HL-60 (cell line): ENCODE measurements around the gene ALDH1L1.

Experiments used
- DNase-seq, 2 experiments: peaks; one replicate each; pipeline ENCODE4 v3.0.0-alpha.2; 2010 to 2020; ENCODE audit warnings: low read depth in 1 of 2, low spot score in 1 of 2
- H3K27ac ChIP-seq: fragments of 250-450 bp; sonication (Bioruptor Pico); replicated peaks from 2 replicates; pipeline ENCODE4 v1.5.1; 2020; ENCODE audit warnings: mild to moderate bottlenecking, moderate library complexity
- H3K27me3 ChIP-seq: fragments of 250-450 bp; sonication (Bioruptor Pico); 2 replicates; pipeline ENCODE4 v1.5.1; 2021; ENCODE audit warnings: mild to moderate bottlenecking, moderate library complexity; ENCODE audit not compliant: insufficient read depth, poor library complexity, severe bottlenecking
- H3K4me3 ChIP-seq: replicated peaks from 2 replicates; pipeline ENCODE4 v1.5.1; 2011; ENCODE audit warnings: mild to moderate bottlenecking, control low read depth, low read length; ENCODE audit not compliant: insufficient read depth
- CTCF ChIP-seq: IDR thresholded peaks from one replicate; pipeline ENCODE4 v1.5.1; 2011; ENCODE audit warnings: low read length, control low read depth, inconsistent platforms; ENCODE audit not compliant: insufficient read depth
- GABPA ChIP-seq: IDR thresholded peaks from 2 replicates; pipeline ENCODE4 v1.6.1; 2012; ENCODE audit warnings: low read depth
- POLR2AphosphoS5 ChIP-seq: IDR thresholded peaks from 2 replicates; pipeline ENCODE4 v1.6.1; 2012; ENCODE audit warnings: low read depth
- REST ChIP-seq: IDR thresholded peaks from 2 replicates; pipeline ENCODE4 v1.6.1; 2012; ENCODE audit warnings: low read depth; ENCODE audit not compliant: insufficient replicate concordance
- SPI1 ChIP-seq: IDR thresholded peaks from 2 replicates; pipeline ENCODE4 v1.6.1; 2012; ENCODE audit warnings: low read depth, mild to moderate bottlenecking, borderline replicate concordance

The ALDH1L1 gene

GRCh38 chr3:126124896-126125295, 55.5 kb downstream of the ALDH1L1 start:
- no peak for DNase-seq
- Histone ChIP-seq H3K27me3 (no peaks in the 10 kb centered on the region), H3K4me3 (no peak overlapping the region), H3K27ac (no peak overlapping the region)
- TF ChIP-seq CTCF: no peak

DNA sequence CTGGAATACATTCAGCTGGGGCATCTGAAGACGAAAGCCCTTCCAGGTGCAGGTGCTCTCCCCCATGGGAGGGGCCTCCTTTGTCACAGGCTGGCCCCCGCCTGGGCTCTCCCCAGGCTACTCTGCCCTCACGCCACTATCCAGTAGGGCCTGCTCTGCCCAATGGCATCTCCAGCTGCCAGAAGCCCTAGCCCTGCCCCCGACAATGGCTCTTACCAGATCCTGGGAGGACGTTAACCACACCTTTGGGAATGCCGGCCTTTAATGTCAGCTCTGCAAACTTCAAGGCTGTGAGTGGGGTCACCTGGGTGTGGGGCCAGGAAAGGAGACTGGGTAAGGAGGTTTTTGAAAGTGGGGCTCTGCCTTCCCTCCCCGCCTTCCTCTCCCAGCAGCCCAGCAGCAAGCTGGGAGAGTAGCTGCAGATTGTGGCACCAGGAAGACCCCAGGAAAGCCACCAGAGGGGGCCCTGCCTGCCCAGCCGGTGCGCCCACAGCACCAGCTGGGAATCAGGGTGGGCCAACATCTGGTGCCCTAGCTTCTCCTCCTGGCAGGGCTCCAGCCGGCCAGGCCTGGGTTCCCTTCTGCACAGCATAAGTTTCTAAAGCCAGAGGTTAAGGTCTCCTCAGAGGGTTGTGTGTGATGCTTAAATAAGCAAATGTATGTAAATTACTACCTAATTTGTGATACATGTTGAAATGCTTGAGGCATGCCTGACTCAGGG, 56.1 kb downstream of the ALDH1L1 start:
- DNase-seq: no peak
- Histone ChIP-seq H3K27me3 (no peaks in the 10 kb centered on the region), H3K4me3 (no peak overlapping the region), H3K27ac (no peak overlapping the region)
- TF ChIP-seq SPI1 (no peak), REST (no peak), CTCF (no peak), POLR2AphosphoS5 (no peak)

GRCh38 chr3:126121632-126122031, 58.8 kb downstream of the ALDH1L1 start:
- TF ChIP-seq GABPA (no peak), SPI1 (no peak), CTCF (no peak), POLR2AphosphoS5 (no peak)
- DNase-seq: no peak
- Histone ChIP-seq H3K4me3 (no peak overlapping the region), H3K27me3 (no peaks in the 10 kb centered on the region), H3K27ac (no peak overlapping the region)

DNA sequence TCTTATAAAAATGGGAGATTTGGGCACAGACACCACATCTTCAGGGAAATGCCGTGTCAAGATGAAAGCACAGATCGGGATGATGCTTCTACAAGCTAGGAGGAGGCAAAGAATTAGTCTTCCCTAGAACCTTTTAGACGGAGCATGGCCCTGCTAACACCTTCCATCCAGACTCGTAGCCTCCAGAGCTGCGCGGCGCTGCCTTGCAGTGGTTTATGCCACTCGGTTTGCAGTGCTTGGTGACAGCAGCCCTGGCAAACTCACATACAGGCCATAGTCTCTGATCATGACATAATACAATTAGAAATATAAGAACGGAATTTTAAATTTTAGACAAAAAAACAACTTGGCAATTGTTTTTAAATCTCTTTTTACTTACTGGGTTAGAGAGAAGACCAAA, 59.3 kb downstream of the ALDH1L1 start:
- no peak for DNase-seq
- H3K27ac ChIP-seq: no peak overlapping the region
- no peaks in the 10 kb centered on the region for H3K27me3 ChIP-seq
- H3K4me3 ChIP-seq: no peak overlapping the region
- TF ChIP-seq POLR2AphosphoS5 (no peak), REST (no peak), SPI1 (no peak), CTCF (no peak), GABPA (no peak)
